ENCODE measurements around the gene DGKG.

Gene DGKG

DNA sequence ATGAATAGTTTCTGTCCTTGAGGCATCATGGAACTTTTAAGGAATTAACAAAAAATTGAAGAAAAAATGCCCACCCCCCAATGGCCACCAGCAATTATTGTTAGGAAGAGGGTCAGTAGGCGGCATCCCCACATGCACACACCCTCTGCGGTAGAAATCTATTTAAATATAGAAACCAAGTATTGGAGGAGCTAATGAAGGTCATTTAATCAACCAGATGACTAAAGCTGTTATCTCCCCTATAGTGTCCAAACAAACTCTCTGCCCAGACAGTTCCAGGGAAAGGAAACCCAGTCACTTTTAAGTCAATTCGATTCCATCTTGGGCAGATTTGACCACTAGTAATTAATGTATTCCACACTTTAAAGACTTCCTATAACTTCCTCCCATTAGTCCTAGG, 47.1 kb downstream of the DGKG start:
- H3K4ac ChIP-seq (ENCODE audit: low read depth, low read length) = no peak overlapping the region
- H3K27me3 ChIP-seq (ENCODE audit: insufficient read depth, low read length) = no peaks in the 10 kb centered on the region
- H3K79me2 ChIP-seq (ENCODE audit: control insufficient read depth, insufficient read depth, low read length, poor library complexity) = no peaks in the 10 kb centered on the region
- no peak overlapping the region for H3K23ac ChIP-seq (ENCODE audit: low read length)
- no peak overlapping the region for H4K8ac ChIP-seq (ENCODE audit: low read depth, low read length)
- H3K27ac ChIP-seq (ENCODE audit: low read depth, low read length) = no peak overlapping the region
- H3K9ac ChIP-seq (ENCODE audit: low read length) = no peak overlapping the region
- no peak overlapping the region for H3K4me3 ChIP-seq (ENCODE audit: low read depth, low read length)
- no peaks in the 10 kb centered on the region for H3K79me1 ChIP-seq (ENCODE audit: low read length)
- H4K12ac ChIP-seq (ENCODE audit: low read depth, low read length) = no peak overlapping the region
- no peak overlapping the region for H2BK5ac ChIP-seq (ENCODE audit: low read depth, low read length, poor library complexity)
- no peak overlapping the region for H3K14ac ChIP-seq (ENCODE audit: low read length)
- H2AFZ ChIP-seq (ENCODE audit: insufficient read depth, low read length, poor library complexity) = no peak overlapping the region
- no peak for DNase-seq
- no peaks in the 10 kb centered on the region for H3K9me3 ChIP-seq (ENCODE audit: insufficient read depth, low read depth, low read length)
- WGBS (ENCODE audit: extremely low coverage, insufficient coverage, insufficient read length) = no CpG with 5 or more reads among the region's 3 CpGs
- no peak overlapping the region for H3K4me2 ChIP-seq (ENCODE audit: low read length)
- no peaks in the 10 kb centered on the region for H3K36me3 ChIP-seq (ENCODE audit: control insufficient read depth in 1 of 2, insufficient read depth in 2 of 2, low read length in 2 of 2)
- H2BK120ac ChIP-seq (ENCODE audit: insufficient read depth, low read length, poor library complexity) = no peak overlapping the region
- H3K18ac ChIP-seq (ENCODE audit: low read length) = no peak overlapping the region
- no peaks in the 10 kb centered on the region for H3K4me1 ChIP-seq (ENCODE audit: control insufficient read depth in 1 of 2, insufficient read depth in 2 of 2, low read length in 2 of 2)
- no peak overlapping the region for H2AK5ac ChIP-seq (ENCODE audit: low read length)
- no peak overlapping the region for H4K91ac ChIP-seq (ENCODE audit: low read depth, low read length)
- H2BK12ac ChIP-seq (ENCODE audit: low read length) = no peak overlapping the region

DNA sequence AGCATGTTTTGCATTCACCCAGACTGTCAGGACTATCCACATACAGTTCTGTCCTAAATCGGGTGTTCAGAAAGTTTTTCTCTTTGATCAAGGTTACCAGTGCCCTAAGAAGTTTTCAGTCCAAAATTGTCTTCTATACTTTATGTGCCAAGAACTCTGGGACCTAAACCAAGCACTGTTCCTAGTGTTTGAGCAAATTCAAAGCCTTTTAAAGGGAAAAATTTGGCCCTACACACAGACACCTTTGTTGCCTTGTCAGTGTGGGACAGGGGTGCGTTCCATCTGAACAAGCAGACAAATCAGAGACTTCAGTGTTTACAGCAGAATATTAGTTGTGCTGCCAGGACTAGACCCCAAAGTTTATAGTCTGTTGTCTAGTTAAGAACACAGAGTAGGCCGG, 50.6 kb downstream of the DGKG start:
- no peak overlapping the region for H2BK120ac ChIP-seq (ENCODE audit: insufficient read depth, low read length, poor library complexity)
- no peak overlapping the region for H3K27ac ChIP-seq (ENCODE audit: low read depth, low read length)
- H3K9me3 ChIP-seq (ENCODE audit: insufficient read depth, low read depth, low read length) = no peaks in the 10 kb centered on the region
- no peak overlapping the region for H3K23ac ChIP-seq (ENCODE audit: low read length)
- H3K14ac ChIP-seq (ENCODE audit: low read length) = no peak overlapping the region
- H2AK5ac ChIP-seq (ENCODE audit: low read length) = no peak overlapping the region
- no peak overlapping the region for H3K4me2 ChIP-seq (ENCODE audit: low read length)
- no peak overlapping the region for H3K4ac ChIP-seq (ENCODE audit: low read depth, low read length)
- no peak for DNase-seq
- H2BK12ac ChIP-seq (ENCODE audit: low read length) = no peak overlapping the region
- H3K9ac ChIP-seq (ENCODE audit: low read length) = no peak overlapping the region
- H3K36me3 ChIP-seq (ENCODE audit: control insufficient read depth in 1 of 2, insufficient read depth in 2 of 2, low read length in 2 of 2) = no peaks in the 10 kb centered on the region
- no peaks in the 10 kb centered on the region for H3K4me1 ChIP-seq (ENCODE audit: control insufficient read depth in 1 of 2, insufficient read depth in 2 of 2, low read length in 2 of 2)
- no peak overlapping the region for H3K4me3 ChIP-seq (ENCODE audit: low read depth, low read length)
- H4K91ac ChIP-seq (ENCODE audit: low read depth, low read length) = no peak overlapping the region
- no peaks in the 10 kb centered on the region for H3K79me2 ChIP-seq (ENCODE audit: control insufficient read depth, insufficient read depth, low read length, poor library complexity)
- no peak overlapping the region for H2AFZ ChIP-seq (ENCODE audit: insufficient read depth, low read length, poor library complexity)
- H4K12ac ChIP-seq (ENCODE audit: low read depth, low read length) = no peak overlapping the region
- H4K8ac ChIP-seq (ENCODE audit: low read depth, low read length) = no peak overlapping the region
- H3K18ac ChIP-seq (ENCODE audit: low read length) = no peak overlapping the region
- no peak overlapping the region for H2BK5ac ChIP-seq (ENCODE audit: low read depth, low read length, poor library complexity)
- no CpG with 5 or more reads among the region's 3 CpGs for WGBS (ENCODE audit: extremely low coverage, insufficient coverage, insufficient read length)
- H3K79me1 ChIP-seq (ENCODE audit: low read length) = no peaks in the 10 kb centered on the region
- no peaks in the 10 kb centered on the region for H3K27me3 ChIP-seq (ENCODE audit: insufficient read depth, low read length)

DNA sequence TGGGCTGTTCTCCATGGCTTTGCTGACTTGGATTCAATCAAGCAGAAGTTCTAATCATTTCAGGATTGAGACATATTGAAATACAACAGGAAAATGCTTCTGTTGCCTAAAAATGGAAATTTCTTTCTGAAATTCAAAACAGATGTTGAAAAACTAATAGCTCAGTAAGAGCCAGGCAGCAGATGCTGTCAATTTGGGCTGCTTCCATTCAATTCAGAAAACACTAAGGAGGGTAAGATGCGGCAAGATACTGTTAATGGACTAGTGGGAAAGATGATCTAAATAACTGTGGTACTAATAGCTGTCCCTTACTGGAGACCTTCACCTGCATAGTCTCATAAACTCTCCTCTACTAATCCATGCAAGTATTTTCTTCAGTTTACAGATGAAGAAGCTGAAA, 53.5 kb downstream of the DGKG start:
- Histone ChIP-seq H3K4me3 (ENCODE audit: low read depth, low read length) (no peak overlapping the region), H3K27me3 (ENCODE audit: insufficient read depth, low read length) (no peaks in the 10 kb centered on the region), H3K9ac (ENCODE audit: low read length) (no peak overlapping the region), H3K79me2 (ENCODE audit: control insufficient read depth, insufficient read depth, low read length, poor library complexity) (no peaks in the 10 kb centered on the region), H2BK12ac (ENCODE audit: low read length) (no peak overlapping the region), H3K79me1 (ENCODE audit: low read length) (no peaks in the 10 kb centered on the region), H2BK120ac (ENCODE audit: insufficient read depth, low read length, poor library complexity) (no peak overlapping the region), H3K4me1 (ENCODE audit: control insufficient read depth in 1 of 2, insufficient read depth in 2 of 2, low read length in 2 of 2) (no peaks in the 10 kb centered on the region), H3K4ac (ENCODE audit: low read depth, low read length) (no peak overlapping the region), H3K18ac (ENCODE audit: low read length) (no peak overlapping the region), H3K9me3 (ENCODE audit: insufficient read depth, low read depth, low read length) (no peaks in the 10 kb centered on the region), H4K91ac (ENCODE audit: low read depth, low read length) (no peak overlapping the region), H3K14ac (ENCODE audit: low read length) (no peak overlapping the region), H2AFZ (ENCODE audit: insufficient read depth, low read length, poor library complexity) (no peak overlapping the region), H4K12ac (ENCODE audit: low read depth, low read length) (no peak overlapping the region), H3K23ac (ENCODE audit: low read length) (no peak overlapping the region), H3K36me3 (ENCODE audit: control insufficient read depth in 1 of 2, insufficient read depth in 2 of 2, low read length in 2 of 2) (no peaks in the 10 kb centered on the region), H2AK5ac (ENCODE audit: low read length) (no peak overlapping the region), H3K4me2 (ENCODE audit: low read length) (no peak overlapping the region), H2BK5ac (ENCODE audit: low read depth, low read length, poor library complexity) (no peak overlapping the region), H3K27ac (ENCODE audit: low read depth, low read length) (no peak overlapping the region), H4K8ac (ENCODE audit: low read depth, low read length) (no peak overlapping the region)
- no peak for DNase-seq
- no CpG with 5 or more reads among the region's 1 CpG for WGBS (ENCODE audit: extremely low coverage, insufficient coverage, insufficient read length)

DNA sequence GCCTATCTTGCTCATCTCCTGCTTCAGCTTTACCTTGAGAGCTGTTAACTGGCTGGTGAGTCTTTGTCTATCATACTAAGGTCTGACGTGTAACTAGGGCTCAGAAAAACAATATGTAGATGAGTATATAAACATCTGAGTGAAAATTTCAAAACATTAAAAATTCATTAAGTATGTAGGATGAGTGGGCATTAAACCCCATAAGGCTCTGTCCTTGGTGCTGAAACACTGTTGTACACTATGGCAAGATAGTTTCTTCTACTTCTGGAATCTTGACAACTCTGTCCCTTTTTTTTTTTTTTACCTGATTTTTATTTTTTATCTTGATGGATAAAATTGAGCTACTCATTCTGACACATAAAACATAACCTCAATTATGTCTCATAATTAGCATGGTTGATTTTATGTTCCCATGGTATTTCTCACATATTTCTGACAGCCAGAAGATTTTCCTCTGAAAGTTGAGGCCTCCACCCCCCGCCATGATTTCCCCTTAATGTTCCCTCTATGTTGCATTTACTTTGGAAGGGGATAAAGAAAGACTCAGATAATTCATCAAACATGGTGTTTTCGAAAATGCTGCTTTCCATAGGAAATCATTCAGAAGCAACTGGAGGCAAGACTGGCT, 54.3 kb downstream of the DGKG start:
- Histone ChIP-seq H4K12ac (ENCODE audit: low read depth, low read length) (no peak overlapping the region), H2AFZ (ENCODE audit: insufficient read depth, low read length, poor library complexity) (no peak overlapping the region), H4K8ac (ENCODE audit: low read depth, low read length) (no peak overlapping the region), H3K4me1 (ENCODE audit: control insufficient read depth in 1 of 2, insufficient read depth in 2 of 2, low read length in 2 of 2) (no peaks in the 10 kb centered on the region), H3K27me3 (ENCODE audit: insufficient read depth, low read length) (no peaks in the 10 kb centered on the region), H2BK12ac (ENCODE audit: low read length) (no peak overlapping the region), H4K91ac (ENCODE audit: low read depth, low read length) (no peak overlapping the region), H3K4me2 (ENCODE audit: low read length) (no peak overlapping the region), H3K23ac (ENCODE audit: low read length) (no peak overlapping the region), H3K4ac (ENCODE audit: low read depth, low read length) (no peak overlapping the region), H2BK5ac (ENCODE audit: low read depth, low read length, poor library complexity) (no peak overlapping the region), H3K36me3 (ENCODE audit: control insufficient read depth in 1 of 2, insufficient read depth in 2 of 2, low read length in 2 of 2) (no peaks in the 10 kb centered on the region), H3K14ac (ENCODE audit: low read length) (no peak overlapping the region), H3K18ac (ENCODE audit: low read length) (no peak overlapping the region), H3K9ac (ENCODE audit: low read length) (no peak overlapping the region), H3K27ac (ENCODE audit: low read depth, low read length) (no peak overlapping the region), H3K79me2 (ENCODE audit: control insufficient read depth, insufficient read depth, low read length, poor library complexity) (no peaks in the 10 kb centered on the region), H3K4me3 (ENCODE audit: low read depth, low read length) (no peak overlapping the region), H2AK5ac (ENCODE audit: low read length) (no peak overlapping the region), H3K79me1 (ENCODE audit: low read length) (no peaks in the 10 kb centered on the region), H3K9me3 (ENCODE audit: insufficient read depth, low read depth, low read length) (no peaks in the 10 kb centered on the region), H2BK120ac (ENCODE audit: insufficient read depth, low read length, poor library complexity) (no peak overlapping the region)
- DNase-seq = peak in 1 of 2 donors; percentile 42
- WGBS (ENCODE audit: extremely low coverage, insufficient coverage, insufficient read length) = no CpG with 5 or more reads among the region's 3 CpGs
